ENCODE results near the gene FBXO44.

The FBXO44 gene

GRCh38 chr1:11647333-11647732 lies 7.3 kb upstream of the FBXO44 start:
- no peak for TF ChIP-seq CTCF (conservative IDR thresholded peaks at IDR 0.05)
- no peak overlapping the region for H3K27ac ChIP-seq

- no peak overlapping the region for H3K27ac ChIP-seq
- no peak for TF ChIP-seq CTCF (conservative IDR thresholded peaks at IDR 0.05)
Observed at GRCh38 chr1:11648039-11648438, 6.6 kb upstream of the FBXO44 start.

- TF ChIP-seq CTCF (conservative IDR thresholded peaks at IDR 0.05) = no peak
- no peak overlapping the region for H3K27ac ChIP-seq
Observed at GRCh38 chr1:11648732-11649158, 5.9 kb upstream of the FBXO44 start.

- no peak overlapping the region for H3K27ac ChIP-seq
- no peak for TF ChIP-seq CTCF (conservative IDR thresholded peaks at IDR 0.05)
Observed at GRCh38 chr1:11649237-11649623, 5.4 kb upstream of the FBXO44 start.

GRCh38 chr1:11649624-11650330 lies 4.9 kb upstream of the FBXO44 start:
- H3K27ac ChIP-seq = peak overlapping the region; percentile 52; the same call in 1 of the 2 replicates
- no peak for TF ChIP-seq CTCF (conservative IDR thresholded peaks at IDR 0.05)

- peak overlapping the region; percentile 52; the same call in 1 of the 2 replicates for H3K27ac ChIP-seq
Observed at GRCh38 chr1:11650331-11650991, 4.2 kb upstream of the FBXO44 start.

More at GRCh38 chr1:11650331-11650991, 4.2 kb upstream of the FBXO44 start:
- peak; percentile 88 for TF ChIP-seq CTCF (conservative IDR thresholded peaks at IDR 0.05)
